HepG2 (cell line): Measurements from ENCODE around the gene MLNR. TPM values are rescaled to one million over a fixed set of nuclear protein-coding genes. Genes with fewer than 3 reads are reported as not detected.

Experiments used
- ASH2L ChIP-seq: fragments of 300-600, 200-600 bp; sonication (generic); IDR thresholded peaks from 2 replicates; pipeline ENCODE4 v1.7.0; 2017; ENCODE audit warnings: low read depth, mild to moderate bottlenecking, moderate library complexity, mixed read lengths, low read length; ENCODE audit not compliant: insufficient read length
- ATF7 ChIP-seq, 2 experiments: fragments of 450-650 bp in 1 of 2; sonication (generic) in 1 of 2; formaldehyde crosslinking in 1 of 2; IDR thresholded peaks; 2 replicates each; pipeline versions ENCODE4 v1.4.0 to v1.6.1; 2016 to 2020; ENCODE audit warnings: antibody characterized with exemption in 1 of 2, mild to moderate bottlenecking in 1 of 2, missing genetic modification reagents in 1 of 2
- BRD4 ChIP-seq: sonication (generic); formaldehyde crosslinking; IDR thresholded peaks from 2 replicates; pipeline ENCODE4 v1.4.0; 2020; ENCODE audit warnings: missing genetic modification reagents
- CBX2 ChIP-seq, 2 experiments: fragments of 200-600 bp in 1 of 2; sonication (generic); formaldehyde crosslinking in 1 of 2; IDR thresholded peaks; 2 replicates each; pipeline versions ENCODE4 v1.7.0 to v1.8.1; 2018 to 2022; ENCODE audit warnings: low read depth in 2 of 2, low read length in 1 of 2, mild to moderate bottlenecking in 1 of 2, missing genetic modification reagents in 1 of 2
- CCDC6 ChIP-seq: sonication (generic); formaldehyde crosslinking; IDR thresholded peaks from 2 replicates; pipeline ENCODE4 v1.8.1; 2022; ENCODE audit warnings: mild to moderate bottlenecking, missing genetic modification reagents, moderate library complexity
- ELF1 ChIP-seq: sonication (generic); formaldehyde crosslinking; IDR thresholded peaks from 2 replicates; pipeline ENCODE4 v1.4.0; 2020; ENCODE audit warnings: missing genetic modification reagents
- ETV6 ChIP-seq: sonication (generic); formaldehyde crosslinking; conservative IDR thresholded peaks from 2 replicates; pipeline ENCODE4 v1.4.0; 2020; ENCODE audit warnings: missing genetic modification reagents
- EZH2 ChIP-seq: conservative IDR thresholded peaks from 2 replicates; pipeline ENCODE4 v1.6.1; 2012; ENCODE audit warnings: mild to moderate bottlenecking, low read depth, low read length, moderate library complexity
- FOXJ3 ChIP-seq: sonication (generic); formaldehyde crosslinking; IDR thresholded peaks from 2 replicates; pipeline ENCODE4 v1.4.0; 2020; ENCODE audit warnings: missing genetic modification reagents, mild to moderate bottlenecking, borderline replicate concordance
- FOXP1 ChIP-seq, 2 experiments: fragments of 450-650 bp in 1 of 2; IDR thresholded peaks; 2 replicates each; pipeline ENCODE4 v1.6.1; 2017 to 2018; ENCODE audit warnings: antibody characterized with exemption in 1 of 2
- GABPB1 ChIP-seq: IDR thresholded peaks from 2 replicates; pipeline ENCODE4 v1.6.1; 2016; ENCODE audit warnings: mild to moderate bottlenecking, missing genetic modification reagents, moderate library complexity, missing compliant biosample characterization
- HMG20A ChIP-seq: IDR thresholded peaks from 2 replicates; pipeline ENCODE4 v1.6.1; 2016; ENCODE audit warnings: borderline replicate concordance
- HNRNPK ChIP-seq: fragments of 200-400 bp; formaldehyde crosslinking; IDR thresholded peaks from 2 replicates; pipeline ENCODE4 v1.6.1; 2018; ENCODE audit warnings: low read length, low read depth, moderate library complexity, mild to moderate bottlenecking; ENCODE audit not compliant: poor library complexity, severe bottlenecking
- HOXA7 ChIP-seq: sonication (generic); formaldehyde crosslinking; IDR thresholded peaks from 2 replicates; pipeline ENCODE4 v1.8.1; 2022; ENCODE audit warnings: mild to moderate bottlenecking, missing genetic modification reagents, moderate library complexity
- MAFK ChIP-seq, 2 experiments: IDR thresholded peaks in 1 of 2; conservative IDR thresholded peaks in 1 of 2; 2 replicates each; pipeline ENCODE4 v1.6.1; 2011; ENCODE audit warnings: improper control_type of control experiment in 2 of 2, low read length in 2 of 2
- NFKB2 ChIP-seq: sonication (generic); formaldehyde crosslinking; IDR thresholded peaks from 2 replicates; pipeline ENCODE4 v1.4.0; 2020; ENCODE audit warnings: missing genetic modification reagents, borderline replicate concordance
- NONO ChIP-seq, 2 experiments: fragments of 450-650 bp in 1 of 2; sonication (generic) in 1 of 2; formaldehyde crosslinking in 1 of 2; IDR thresholded peaks in 1 of 2; conservative IDR thresholded peaks in 1 of 2; 2 replicates each; pipeline versions ENCODE4 v1.6.1 to v1.8.0; 2017 to 2022; ENCODE audit warnings: mild to moderate bottlenecking in 1 of 2, missing genetic modification reagents in 1 of 2, moderate library complexity in 1 of 2
- SIN3A ChIP-seq: IDR thresholded peaks from 2 replicates; pipeline ENCODE4 v1.6.1; 2011; ENCODE audit warnings: low read depth, mild to moderate bottlenecking, control low read depth, low read length, borderline replicate concordance
- STAG1 ChIP-seq: sonication (generic); formaldehyde crosslinking; IDR thresholded peaks from 2 replicates; pipeline ENCODE4 v1.4.0; 2020; ENCODE audit warnings: missing genetic modification reagents
- TMF1 ChIP-seq: sonication (generic); formaldehyde crosslinking; IDR thresholded peaks from 2 replicates; pipeline ENCODE4 v1.8.1; 2022; ENCODE audit warnings: low read depth, missing genetic modification reagents
- ZNF225 ChIP-seq: sonication (generic); formaldehyde crosslinking; IDR thresholded peaks from 2 replicates; pipeline ENCODE4 v1.4.0; 2020; ENCODE audit warnings: mild to moderate bottlenecking, missing genetic modification reagents
- ZNF33B ChIP-seq: sonication (generic); formaldehyde crosslinking; IDR thresholded peaks from 2 replicates; pipeline ENCODE4 v1.5.1; 2020; ENCODE audit warnings: mild to moderate bottlenecking, missing genetic modification reagents
- ZNF615 ChIP-seq: sonication (generic); formaldehyde crosslinking; IDR thresholded peaks from 2 replicates; pipeline ENCODE4 v1.5.0; 2020; ENCODE audit warnings: mild to moderate bottlenecking, missing genetic modification reagents, borderline replicate concordance
- ZNF766 ChIP-seq: sonication (generic); formaldehyde crosslinking; IDR thresholded peaks from 2 replicates; pipeline ENCODE4 v1.5.0; 2020; ENCODE audit warnings: missing genetic modification reagents, borderline replicate concordance
- ZNF781 ChIP-seq: sonication (generic); formaldehyde crosslinking; IDR thresholded peaks from 2 replicates; pipeline ENCODE4 v1.5.1; 2020; ENCODE audit warnings: borderline replicate concordance, mild to moderate bottlenecking, missing genetic modification reagents; ENCODE audit errors: not compliant biosample characterization
- polyA plus RNA-seq, 8 experiments: library from polyadenylated mRNA; depleted of rRNA in 3 of 8; stranded (reverse) in 7 of 8; unstranded in 1 of 8; fragments of >200 nt; fragmentation: Illumina TruSeq in 4 of 8; extraction: Trizol in 4 of 8; gene quantifications; 2 replicates each; pipeline versions ENCODE4 v1.2.1 to v1.2.3, GENCODE V29; 2011 to 2016; ENCODE audit warnings: low read depth in 4 of 8, missing spikeins in 1 of 8, mixed read lengths in 1 of 8; ENCODE audit not compliant: insufficient read depth in 1 of 8
- total RNA-seq, 5 experiments: library from RNA; depleted of rRNA; stranded (reverse); fragments of >200 nt; fragmentation: Illumina TruSeq; extraction: Trizol; gene quantifications; 2 replicates each; pipeline ENCODE4 v1.2.3, GENCODE V29; 2016; ENCODE audit warnings: low read depth in 1 of 5
- TF ChIP-seq, protein P1 (sequence below): sonication (generic); formaldehyde crosslinking; IDR thresholded peaks from 2 replicates; pipeline ENCODE4 v1.5.0; 2020; ENCODE audit warnings: mild to moderate bottlenecking, missing genetic modification reagents, borderline replicate concordance
- TF ChIP-seq, protein P2 (sequence below): sonication (generic); formaldehyde crosslinking; IDR thresholded peaks from 2 replicates; pipeline ENCODE4 v1.4.0; 2020; ENCODE audit warnings: missing genetic modification reagents

Gene MLNR
- total and polyA plus RNA-seq, 2 of the 13 experiments (the other 11 are each of a cell fraction or from before 2014, with no cell fraction given) = 0.46 TPM; not detected in 1

DNA sequence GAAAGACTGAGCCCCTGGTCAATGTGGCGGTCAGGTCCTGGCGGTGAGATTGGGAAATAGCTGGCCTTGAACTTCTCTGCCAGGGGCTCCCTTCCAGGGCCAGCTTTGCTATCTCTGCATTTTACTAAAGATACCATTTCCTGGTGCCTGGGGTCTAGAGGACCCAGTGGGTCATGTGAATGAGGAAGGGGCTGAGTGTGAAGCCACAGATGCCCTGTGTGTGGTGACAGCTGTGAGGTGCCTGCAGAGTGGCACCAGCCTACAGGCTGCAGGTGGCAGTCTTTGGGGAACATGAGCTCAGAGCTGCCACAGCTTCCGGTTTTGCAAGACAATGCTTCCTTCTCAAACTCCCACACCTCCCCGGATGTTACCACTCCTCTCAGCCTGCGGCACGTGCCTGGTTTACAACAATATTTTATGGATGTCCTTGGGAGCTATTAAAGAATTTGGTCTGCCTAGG, 5.2 kb upstream of the MLNR start (continued):
- peak; percentile 79; the same call in 1 of the 2 replicates for TF ChIP-seq ETV6
- peak; percentile 21 for TF ChIP-seq ASH2L
- TF ChIP-seq GABPB1 (CRISPR knock-in tag) = peak; percentile 89
- TF ChIP-seq NONO (IDR thresholded peaks at IDR 0.05) = no peak
- no peak for TF ChIP-seq NONO (CRISPR knock-in tag; conservative IDR thresholded peaks at IDR 0.05)
- no peak for TF ChIP-seq ATF7 (IDR thresholded peaks at IDR 0.05)
- no peak for TF ChIP-seq ATF7 (CRISPR knock-in tag; IDR thresholded peaks at IDR 0.05)
- TF ChIP-seq SIN3A = no peak
- TF ChIP-seq, protein P1, sequence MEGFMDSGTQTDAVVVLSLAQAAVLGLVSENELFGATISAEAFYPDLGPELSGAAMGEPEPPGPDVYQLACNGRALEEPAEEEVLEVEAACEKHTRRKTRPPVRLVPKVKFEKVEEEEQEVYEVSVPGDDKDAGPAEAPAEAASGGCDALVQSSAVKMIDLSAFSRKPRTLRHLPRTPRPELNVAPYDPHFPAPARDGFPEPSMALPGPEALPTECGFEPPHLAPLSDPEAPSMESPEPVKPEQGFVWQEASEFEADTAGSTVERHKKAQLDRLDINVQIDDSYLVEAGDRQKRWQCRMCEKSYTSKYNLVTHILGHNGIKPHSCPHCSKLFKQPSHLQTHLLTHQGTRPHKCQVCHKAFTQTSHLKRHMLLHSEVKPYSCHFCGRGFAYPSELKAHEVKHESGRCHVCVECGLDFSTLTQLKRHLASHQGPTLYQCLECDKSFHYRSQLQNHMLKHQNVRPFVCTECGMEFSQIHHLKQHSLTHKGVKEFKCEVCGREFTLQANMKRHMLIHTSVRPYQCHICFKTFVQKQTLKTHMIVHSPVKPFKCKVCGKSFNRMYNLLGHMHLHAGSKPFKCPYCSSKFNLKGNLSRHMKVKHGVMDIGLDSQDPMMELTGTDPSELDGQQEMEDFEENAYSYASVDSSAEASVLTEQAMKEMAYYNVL (CRISPR knock-in tag) = 0 out of 2 replicates have a peak, but pooled peaks have one; percentile 45
- TF ChIP-seq HMG20A (CRISPR knock-in tag) = peak; percentile 60; the same call in 1 of the 2 replicates
- TF ChIP-seq BRD4 (CRISPR knock-in tag) = no peak
- TF ChIP-seq CCDC6 (CRISPR knock-in tag) = peak; percentile 41; the same call in 1 of the 2 replicates
- TF ChIP-seq, protein P2, sequence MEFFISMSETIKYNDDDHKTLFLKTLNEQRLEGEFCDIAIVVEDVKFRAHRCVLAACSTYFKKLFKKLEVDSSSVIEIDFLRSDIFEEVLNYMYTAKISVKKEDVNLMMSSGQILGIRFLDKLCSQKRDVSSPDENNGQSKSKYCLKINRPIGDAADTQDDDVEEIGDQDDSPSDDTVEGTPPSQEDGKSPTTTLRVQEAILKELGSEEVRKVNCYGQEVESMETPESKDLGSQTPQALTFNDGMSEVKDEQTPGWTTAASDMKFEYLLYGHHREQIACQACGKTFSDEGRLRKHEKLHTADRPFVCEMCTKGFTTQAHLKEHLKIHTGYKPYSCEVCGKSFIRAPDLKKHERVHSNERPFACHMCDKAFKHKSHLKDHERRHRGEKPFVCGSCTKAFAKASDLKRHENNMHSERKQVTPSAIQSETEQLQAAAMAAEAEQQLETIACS = no peak
- no peak for TF ChIP-seq FOXP1 (IDR thresholded peaks at IDR 0.05)
- peak; percentile 15; the same call in 1 of the 2 replicates for TF ChIP-seq FOXP1 (CRISPR knock-in tag; IDR thresholded peaks at IDR 0.05)
- peak; percentile 45; the same call in 1 of the 2 replicates for TF ChIP-seq ZNF225 (CRISPR knock-in tag)
- peak; percentile 36; the same call in 1 of the 2 replicates for TF ChIP-seq FOXJ3 (CRISPR knock-in tag)
- no peak for TF ChIP-seq HOXA7 (CRISPR knock-in tag)
- TF ChIP-seq TMF1 (CRISPR knock-in tag) = no peak
- TF ChIP-seq EZH2 = no peak
- TF ChIP-seq HNRNPK = no peak
- TF ChIP-seq STAG1 (CRISPR knock-in tag) = 0 out of 2 replicates have a peak, but pooled peaks have one; percentile 11
- TF ChIP-seq CBX2 (IDR thresholded peaks at IDR 0.05; ENCODE audit: low read depth, low read length) = no peak
- no peak for TF ChIP-seq CBX2 (CRISPR knock-in tag; IDR thresholded peaks at IDR 0.05; ENCODE audit: low read depth)
- no peak; the same call in 1 of the 2 replicates for TF ChIP-seq ZNF615 (CRISPR knock-in tag)
- TF ChIP-seq ZNF33B (CRISPR knock-in tag) = no peak
- peak; percentile 85 for TF ChIP-seq ELF1 (CRISPR knock-in tag)
- peak; percentile 65; the same call in 1 of the 2 replicates for TF ChIP-seq ZNF766 (CRISPR knock-in tag)
- TF ChIP-seq ZNF781 = peak; percentile 91
- TF ChIP-seq NFKB2 (CRISPR knock-in tag) = peak; percentile 64; the same call in 1 of the 2 replicates
- TF ChIP-seq MAFK (conservative IDR thresholded peaks at IDR 0.05 in 1 of 2, IDR thresholded peaks at IDR 0.05 in 1 of 2; ENCODE audit: low read length in 2 of 2) = 0 out of 4 replicates have a peak, but pooled peaks of 1 of the 2 experiments have one; percentile 9
